NCI-H2107 (cell line): ENCODE data around the gene AFTPH.

Experiments used
- DNase-seq: peaks from one replicate; lab custom pipeline; 2025; lab: John Stamatoyannopoulos, UW

The AFTPH gene

GRCh38 chr2:64632835-64633819 is 109.0 kb downstream of the AFTPH start:
- no peak for DNase-seq

- DNase-seq: no peak
Observed at GRCh38 chr2:64634345-64635267, 110.5 kb downstream of the AFTPH start.

- DNase-seq: no peak
Observed at GRCh38 chr2:64635976-64636911, 112.1 kb downstream of the AFTPH start.

GRCh38 chr2:64637000-64637635 is 113.0 kb downstream of the AFTPH start:
- no peak for DNase-seq

- no peak for DNase-seq
Observed at GRCh38 chr2:64637931-64638330, 113.8 kb downstream of the AFTPH start.

- DNase-seq: no peak
Observed at GRCh38 chr2:64638502-64639120, 114.5 kb downstream of the AFTPH start.

- no peak for DNase-seq
Observed at GRCh38 chr2:64639691-64640090, 115.6 kb downstream of the AFTPH start.

- no peak for DNase-seq
Observed at GRCh38 chr2:64640153-64641044, 116.3 kb downstream of the AFTPH start.

GRCh38 chr2:64641599-64641998 is 117.5 kb downstream of the AFTPH start:
- no peak for DNase-seq
